HepG2 (cell line): ENCODE measurements around the gene NDRG3. TPM values are rescaled to one million over a fixed set of nuclear protein-coding genes. Genes with fewer than 3 reads are reported as not detected.

Experiments used
- ATF4 ChIP-seq, 2 experiments: fragments of 450-650 bp in 1 of 2; sonication (generic) in 1 of 2; formaldehyde crosslinking; IDR thresholded peaks; 2 replicates each; pipeline versions ENCODE4 v1.5.0 to v1.8.0; 2020 to 2022; ENCODE audit warnings: mild to moderate bottlenecking in 1 of 2, missing genetic modification reagents in 1 of 2
- ATM ChIP-seq: fragments of 450-650 bp; IDR thresholded peaks from 2 replicates; pipeline ENCODE4 v1.7.1; 2017; ENCODE audit warnings: mild to moderate bottlenecking, borderline replicate concordance
- BATF2 ChIP-seq: sonication (generic); formaldehyde crosslinking; IDR thresholded peaks from 2 replicates; pipeline ENCODE4 v1.8.0; 2022; ENCODE audit warnings: mild to moderate bottlenecking, missing genetic modification reagents, moderate library complexity
- FIP1L1 ChIP-seq: fragments of 200-400 bp; formaldehyde crosslinking; IDR thresholded peaks from 2 replicates; pipeline ENCODE4 v1.6.1; 2018; ENCODE audit warnings: low read depth, mild to moderate bottlenecking, low read length, moderate library complexity, borderline replicate concordance; ENCODE audit not compliant: insufficient read depth
- FOSL1 ChIP-seq: sonication (generic); formaldehyde crosslinking; IDR thresholded peaks from 2 replicates; pipeline ENCODE4 v1.9.0; 2021; ENCODE audit warnings: missing genetic modification reagents, borderline replicate concordance
- HOXD1 ChIP-seq: sonication (generic); formaldehyde crosslinking; IDR thresholded peaks from 2 replicates; pipeline ENCODE4 v1.5.0; 2020; ENCODE audit warnings: missing genetic modification reagents
- KDM6A ChIP-seq: IDR thresholded peaks from 2 replicates; pipeline ENCODE4 v1.6.1; 2016; ENCODE audit warnings: low read depth
- KLF12 ChIP-seq: sonication (generic); formaldehyde crosslinking; IDR thresholded peaks from 2 replicates; pipeline ENCODE4 v1.4.0; 2020; ENCODE audit warnings: missing genetic modification reagents, borderline replicate concordance
- MLXIP ChIP-seq: sonication (generic); formaldehyde crosslinking; IDR thresholded peaks from 2 replicates; pipeline ENCODE4 v1.9.0; 2021; ENCODE audit warnings: missing genetic modification reagents, borderline replicate concordance
- MTF1 ChIP-seq: sonication (generic); formaldehyde crosslinking; IDR thresholded peaks from 2 replicates; pipeline ENCODE4 v1.5.0; 2020; ENCODE audit warnings: missing genetic modification reagents
- NFKB2 ChIP-seq: sonication (generic); formaldehyde crosslinking; IDR thresholded peaks from 2 replicates; pipeline ENCODE4 v1.4.0; 2020; ENCODE audit warnings: missing genetic modification reagents, borderline replicate concordance
- PBX3 ChIP-seq: sonication (generic); formaldehyde crosslinking; IDR thresholded peaks from 2 replicates; pipeline ENCODE4 v1.8.1; 2023; ENCODE audit warnings: missing genetic modification reagents, inconsistent platforms, borderline replicate concordance
- POGZ ChIP-seq: sonication (generic); formaldehyde crosslinking; IDR thresholded peaks from 2 replicates; pipeline ENCODE4 v1.4.0; 2020; ENCODE audit warnings: mild to moderate bottlenecking, missing genetic modification reagents
- REPIN1 ChIP-seq: sonication (generic); formaldehyde crosslinking; IDR thresholded peaks from 2 replicates; pipeline ENCODE4 v1.8.0; 2022; ENCODE audit warnings: missing genetic modification reagents, low read depth, mild to moderate bottlenecking, borderline replicate concordance
- RXRB ChIP-seq: IDR thresholded peaks from 2 replicates; pipeline ENCODE4 v1.6.1; 2016; ENCODE audit warnings: borderline replicate concordance, missing genetic modification reagents, missing compliant biosample characterization
- SMARCE1 ChIP-seq: fragments of 450-650 bp; IDR thresholded peaks from 2 replicates; pipeline ENCODE4 v1.6.1; 2017; ENCODE audit warnings: borderline replicate concordance
- SRSF4 ChIP-seq: fragments of 200-400 bp; formaldehyde crosslinking; IDR thresholded peaks from one replicate; pipeline ENCODE4 v1.6.1; 2018; ENCODE audit warnings: mild to moderate bottlenecking, low read depth, low read length, moderate library complexity; ENCODE audit not compliant: poor library complexity, severe bottlenecking
- TGIF2 ChIP-seq: IDR thresholded peaks from 2 replicates; pipeline ENCODE4 v1.6.1; 2016; ENCODE audit warnings: control low read depth, missing compliant biosample characterization
- YEATS2 ChIP-seq: sonication (generic); formaldehyde crosslinking; IDR thresholded peaks from 2 replicates; pipeline ENCODE4 v1.4.0; 2020; ENCODE audit warnings: missing genetic modification reagents, borderline replicate concordance
- ZFP62 ChIP-seq: sonication (generic); formaldehyde crosslinking; IDR thresholded peaks from 2 replicates; pipeline ENCODE4 v1.4.0; 2020; ENCODE audit warnings: missing genetic modification reagents
- ZNF160 ChIP-seq: sonication (generic); formaldehyde crosslinking; IDR thresholded peaks from 2 replicates; pipeline ENCODE4 v1.8.0; 2022; ENCODE audit warnings: mild to moderate bottlenecking, inconsistent platforms, missing genetic modification reagents
- ZNF224 ChIP-seq: sonication (generic); formaldehyde crosslinking; IDR thresholded peaks from 2 replicates; pipeline ENCODE4 v1.5.0; 2020; ENCODE audit warnings: mild to moderate bottlenecking, missing genetic modification reagents
- polyA plus RNA-seq, 8 experiments: library from polyadenylated mRNA; depleted of rRNA in 3 of 8; stranded (reverse) in 7 of 8; unstranded in 1 of 8; fragments of >200 nt; fragmentation: Illumina TruSeq in 4 of 8; extraction: Trizol in 4 of 8; gene quantifications; 2 replicates each; pipeline versions ENCODE4 v1.2.1 to v1.2.3, GENCODE V29; 2011 to 2016; ENCODE audit warnings: low read depth in 4 of 8, missing spikeins in 1 of 8, mixed read lengths in 1 of 8; ENCODE audit not compliant: insufficient read depth in 1 of 8
- total RNA-seq, 5 experiments: library from RNA; depleted of rRNA; stranded (reverse); fragments of >200 nt; fragmentation: Illumina TruSeq; extraction: Trizol; gene quantifications; 2 replicates each; pipeline ENCODE4 v1.2.3, GENCODE V29; 2016; ENCODE audit warnings: low read depth in 1 of 5

NDRG3 gene
- total and polyA plus RNA-seq, 2 of the 13 experiments (the other 11 are each of a cell fraction or from before 2014, with no cell fraction given): 36.0 to 40.5 TPM

GRCh38 chr20:36773597-36774390, 27.9 kb upstream of the NDRG3 start, which contains the start of gene DSN1 (continued):
- TF ChIP-seq MTF1 (no peak; the same call in 1 of the 2 replicates), SRSF4 (no peak), KLF12 (peak; percentile 39; the same call in 1 of the 2 replicates), TGIF2 (CRISPR knock-in tag) (peak; percentile 99), ATF4 (CRISPR knock-in tag; IDR thresholded peaks at IDR 0.05) (peak in 1 of 2 experiments; percentile 69; a peak in 2 of 4 replicates), BATF2 (CRISPR knock-in tag) (peak; percentile 85), FIP1L1 (0 out of 2 replicates have a peak, but pooled peaks have one; percentile 65), POGZ (CRISPR knock-in tag) (peak; percentile 69; the same call in 1 of the 2 replicates), RXRB (CRISPR knock-in tag) (peak; percentile 45; the same call in 1 of the 2 replicates), SMARCE1 (no peak), ZFP62 (CRISPR knock-in tag) (no peak), MLXIP (CRISPR knock-in tag) (no peak; the same call in 1 of the 2 replicates), ZNF160 (peak; percentile 88), YEATS2 (peak; percentile 90), ATM (no peak), REPIN1 (CRISPR knock-in tag) (peak; percentile 95), KDM6A (CRISPR knock-in tag) (no peak), FOSL1 (CRISPR knock-in tag) (no peak), HOXD1 (CRISPR knock-in tag) (peak; percentile 90), PBX3 (CRISPR knock-in tag) (peak; percentile 73; the same call in 1 of the 2 replicates), ZNF224 (peak; percentile 88), NFKB2 (CRISPR knock-in tag) (peak; percentile 80)
